ENCODE data around the gene BDH1.

BDH1 gene

DNA sequence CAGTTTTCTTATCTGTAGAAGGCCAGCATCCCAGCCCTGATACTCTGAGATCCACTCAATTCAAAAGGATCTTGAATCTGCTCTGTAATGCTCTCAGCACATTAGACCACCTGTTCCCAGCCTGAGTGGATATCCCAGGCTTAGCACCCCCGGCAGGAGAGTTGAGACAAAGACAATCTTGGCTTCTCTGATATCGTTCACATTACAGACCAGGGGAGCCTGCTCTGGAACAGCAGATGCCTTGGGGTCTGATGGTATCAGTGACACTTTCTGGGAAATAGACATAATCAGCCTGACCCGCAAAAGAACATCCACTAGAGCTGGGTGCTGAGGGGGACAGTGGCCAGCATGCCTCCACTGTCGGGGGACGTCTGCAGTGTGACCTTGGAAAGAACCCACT lies 70.6 kb downstream of the BDH1 start:
- Histone ChIP-seq H3F3A (ENCODE audit: low read depth) (no peaks in the 10 kb centered on the region), H3K79me2 (ENCODE audit: insufficient read depth, low read length) (no peaks in the 10 kb centered on the region), H3K9me3 (ENCODE audit: insufficient read depth, low read depth, low read length) (no peaks in the 10 kb centered on the region), H3K9me2 (replicated peaks; ENCODE audit: low read depth, low read length) (no peaks in the 10 kb centered on the region), H3K36me3 (ENCODE audit: insufficient read depth, low read length) (no peaks in the 10 kb centered on the region), H3K4me1 (ENCODE audit: insufficient read depth, low read length, poor library complexity, severe bottlenecking) (no peaks in the 10 kb centered on the region), H3K4me2 (ENCODE audit: low read depth, low read length, poor library complexity, severe bottlenecking) (no peak overlapping the region), H4K20me1 (ENCODE audit: insufficient read depth, low read length, poor library complexity, severe bottlenecking) (no peaks in the 10 kb centered on the region), H3K9ac (ENCODE audit: low read depth, low read length, poor library complexity, severe bottlenecking) (no peak overlapping the region), H2AFZ (ENCODE audit: low read length) (no peak overlapping the region), H3K27me3 (ENCODE audit: insufficient read depth, low read length, poor library complexity, severe bottlenecking) (no peaks in the 10 kb centered on the region), H3K4me3 (ENCODE audit: low read length, poor library complexity, severe bottlenecking) (no peak overlapping the region)
- TF ChIP-seq, protein P1, sequence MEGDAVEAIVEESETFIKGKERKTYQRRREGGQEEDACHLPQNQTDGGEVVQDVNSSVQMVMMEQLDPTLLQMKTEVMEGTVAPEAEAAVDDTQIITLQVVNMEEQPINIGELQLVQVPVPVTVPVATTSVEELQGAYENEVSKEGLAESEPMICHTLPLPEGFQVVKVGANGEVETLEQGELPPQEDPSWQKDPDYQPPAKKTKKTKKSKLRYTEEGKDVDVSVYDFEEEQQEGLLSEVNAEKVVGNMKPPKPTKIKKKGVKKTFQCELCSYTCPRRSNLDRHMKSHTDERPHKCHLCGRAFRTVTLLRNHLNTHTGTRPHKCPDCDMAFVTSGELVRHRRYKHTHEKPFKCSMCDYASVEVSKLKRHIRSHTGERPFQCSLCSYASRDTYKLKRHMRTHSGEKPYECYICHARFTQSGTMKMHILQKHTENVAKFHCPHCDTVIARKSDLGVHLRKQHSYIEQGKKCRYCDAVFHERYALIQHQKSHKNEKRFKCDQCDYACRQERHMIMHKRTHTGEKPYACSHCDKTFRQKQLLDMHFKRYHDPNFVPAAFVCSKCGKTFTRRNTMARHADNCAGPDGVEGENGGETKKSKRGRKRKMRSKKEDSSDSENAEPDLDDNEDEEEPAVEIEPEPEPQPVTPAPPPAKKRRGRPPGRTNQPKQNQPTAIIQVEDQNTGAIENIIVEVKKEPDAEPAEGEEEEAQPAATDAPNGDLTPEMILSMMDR (conservative IDR thresholded peaks at IDR 0.05; ENCODE audit: low read length): no peak
- TF ChIP-seq EZH2phosphoT487 (IDR thresholded peaks at IDR 0.05; ENCODE audit: borderline replicate concordance): no peak

DNA sequence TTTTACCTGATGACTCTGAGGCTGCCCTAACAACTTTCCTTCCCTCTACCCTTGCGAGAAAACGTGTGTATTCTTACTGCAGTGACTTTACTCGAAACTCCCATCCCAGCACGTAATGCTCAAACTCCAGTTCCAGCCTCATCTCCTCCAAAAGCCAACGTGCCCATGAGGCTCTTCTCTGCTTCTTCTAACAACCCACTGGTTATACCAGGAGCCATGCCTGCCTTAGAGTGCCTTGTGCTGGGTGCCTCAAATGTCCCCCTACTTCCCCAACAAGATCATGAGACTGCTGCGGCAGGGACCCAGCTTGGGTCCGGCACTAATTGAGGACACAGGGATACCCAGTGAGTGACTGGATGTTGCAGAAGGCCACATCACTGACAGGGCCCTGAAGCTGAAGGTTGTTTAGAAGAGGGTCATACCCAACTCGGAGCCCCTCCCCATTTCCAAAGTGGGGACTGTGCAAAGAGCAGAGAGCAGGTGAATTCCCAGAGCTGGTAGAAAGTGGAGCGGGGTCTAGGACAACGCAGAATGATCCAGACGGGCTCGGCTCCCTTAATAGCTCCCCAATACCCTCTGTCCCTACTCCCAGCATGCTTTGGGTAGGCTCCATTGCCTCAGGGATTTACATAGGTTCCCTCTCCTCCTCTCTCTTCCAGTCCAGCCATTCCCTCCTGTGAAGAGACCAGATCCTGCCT lies 71.4 kb downstream of the BDH1 start:
- Histone ChIP-seq H2AFZ (ENCODE audit: low read length) (no peak overlapping the region), H3K4me3 (ENCODE audit: low read length, poor library complexity, severe bottlenecking) (no peak overlapping the region), H3K79me2 (ENCODE audit: insufficient read depth, low read length) (no peaks in the 10 kb centered on the region), H3K9me2 (replicated peaks; ENCODE audit: low read depth, low read length) (no peaks in the 10 kb centered on the region), H3K4me1 (ENCODE audit: insufficient read depth, low read length, poor library complexity, severe bottlenecking) (no peaks in the 10 kb centered on the region), H3K4me2 (ENCODE audit: low read depth, low read length, poor library complexity, severe bottlenecking) (no peak overlapping the region), H3K9ac (ENCODE audit: low read depth, low read length, poor library complexity, severe bottlenecking) (no peak overlapping the region), H4K20me1 (ENCODE audit: insufficient read depth, low read length, poor library complexity, severe bottlenecking) (no peaks in the 10 kb centered on the region), H3K27me3 (ENCODE audit: insufficient read depth, low read length, poor library complexity, severe bottlenecking) (no peaks in the 10 kb centered on the region), H3K36me3 (ENCODE audit: insufficient read depth, low read length) (no peaks in the 10 kb centered on the region), H3F3A (ENCODE audit: low read depth) (no peaks in the 10 kb centered on the region), H3K9me3 (ENCODE audit: insufficient read depth, low read depth, low read length) (no peaks in the 10 kb centered on the region)
- TF ChIP-seq EZH2phosphoT487 (IDR thresholded peaks at IDR 0.05; ENCODE audit: borderline replicate concordance): no peak
- TF ChIP-seq, protein P1 (conservative IDR thresholded peaks at IDR 0.05; ENCODE audit: low read length): no peak

DNA sequence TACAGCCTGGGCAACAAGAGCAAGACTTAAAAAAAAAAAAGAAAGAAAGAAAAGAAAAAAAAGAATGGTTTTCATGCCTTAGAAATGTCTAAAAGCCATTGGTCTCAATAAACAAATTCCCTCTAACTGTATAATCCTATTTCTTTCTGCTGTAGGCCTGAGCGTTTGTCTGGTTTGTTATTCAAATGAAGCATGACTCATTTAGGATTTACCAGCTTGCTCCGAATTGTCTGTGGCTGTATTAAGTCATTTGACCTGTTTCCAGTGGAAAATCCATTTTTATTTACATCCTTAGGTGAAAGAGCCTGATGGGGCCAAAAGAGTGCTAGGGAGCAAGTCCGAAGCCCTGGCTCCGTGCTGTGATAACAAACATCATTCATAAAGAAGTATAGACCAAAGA lies 73.8 kb downstream of the BDH1 start:
- no peak overlapping the region for H3K9ac ChIP-seq (ENCODE audit: low read depth, low read length, poor library complexity, severe bottlenecking)
- H3K9me3 ChIP-seq (ENCODE audit: insufficient read depth, low read depth, low read length): no peaks in the 10 kb centered on the region

More for the DNA sequence above, 73.8 kb downstream of the BDH1 start:
- no peak overlapping the region for H3K4me3 ChIP-seq (ENCODE audit: low read length, poor library complexity, severe bottlenecking)
- H3K4me2 ChIP-seq (ENCODE audit: low read depth, low read length, poor library complexity, severe bottlenecking): no peak overlapping the region
- no peaks in the 10 kb centered on the region for H3K4me1 ChIP-seq (ENCODE audit: insufficient read depth, low read length, poor library complexity, severe bottlenecking)
- H4K20me1 ChIP-seq (ENCODE audit: insufficient read depth, low read length, poor library complexity, severe bottlenecking): no peaks in the 10 kb centered on the region
- H3F3A ChIP-seq (ENCODE audit: low read depth): no peaks in the 10 kb centered on the region
- no peaks in the 10 kb centered on the region for H3K79me2 ChIP-seq (ENCODE audit: insufficient read depth, low read length)
- H2AFZ ChIP-seq (ENCODE audit: low read length): no peak overlapping the region
- TF ChIP-seq, protein P1 (conservative IDR thresholded peaks at IDR 0.05; ENCODE audit: low read length): no peak
- TF ChIP-seq EZH2phosphoT487 (IDR thresholded peaks at IDR 0.05; ENCODE audit: borderline replicate concordance): no peak
- no peaks in the 10 kb centered on the region for H3K36me3 ChIP-seq (ENCODE audit: insufficient read depth, low read length)
- H3K27me3 ChIP-seq (ENCODE audit: insufficient read depth, low read length, poor library complexity, severe bottlenecking): no peaks in the 10 kb centered on the region
- no peaks in the 10 kb centered on the region for H3K9me2 ChIP-seq (replicated peaks; ENCODE audit: low read depth, low read length)
